Measurements from ENCODE around the gene GOLGA8H.
"Not testable (repeated sequence)": the region's sequence is repeated elsewhere in the genome, so short reads cannot be mapped to it uniquely, and the experiment has no call there.

DNA sequence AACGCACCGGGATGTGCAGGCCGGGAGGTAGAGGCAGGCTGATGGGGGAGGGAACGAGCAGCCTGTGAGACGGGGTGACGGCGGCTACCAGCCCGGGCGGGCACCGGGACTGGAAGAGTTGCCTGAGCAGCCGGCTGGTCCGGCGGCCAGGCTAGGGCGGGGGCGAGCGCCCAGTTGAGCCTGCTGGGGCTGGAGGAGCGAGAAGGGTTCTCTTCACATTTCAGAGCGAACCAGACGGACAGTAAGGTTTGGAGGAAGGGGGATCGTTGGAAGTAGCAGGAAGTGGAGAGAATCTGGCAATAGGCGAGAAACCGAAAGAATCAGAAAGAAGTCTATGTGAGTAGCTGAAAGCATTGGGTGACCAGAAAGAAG is 22.4 kb downstream of the GOLGA8H start:
- TF ChIP-seq POLR2AphosphoS5 (IDR thresholded peaks at IDR 0.05; ENCODE audit: insufficient read depth in 1 of 2, low read depth in 1 of 2); POLR2A (IDR thresholded peaks at IDR 0.05): not testable (repeated sequence)
- TF ChIP-seq, protein P1, sequence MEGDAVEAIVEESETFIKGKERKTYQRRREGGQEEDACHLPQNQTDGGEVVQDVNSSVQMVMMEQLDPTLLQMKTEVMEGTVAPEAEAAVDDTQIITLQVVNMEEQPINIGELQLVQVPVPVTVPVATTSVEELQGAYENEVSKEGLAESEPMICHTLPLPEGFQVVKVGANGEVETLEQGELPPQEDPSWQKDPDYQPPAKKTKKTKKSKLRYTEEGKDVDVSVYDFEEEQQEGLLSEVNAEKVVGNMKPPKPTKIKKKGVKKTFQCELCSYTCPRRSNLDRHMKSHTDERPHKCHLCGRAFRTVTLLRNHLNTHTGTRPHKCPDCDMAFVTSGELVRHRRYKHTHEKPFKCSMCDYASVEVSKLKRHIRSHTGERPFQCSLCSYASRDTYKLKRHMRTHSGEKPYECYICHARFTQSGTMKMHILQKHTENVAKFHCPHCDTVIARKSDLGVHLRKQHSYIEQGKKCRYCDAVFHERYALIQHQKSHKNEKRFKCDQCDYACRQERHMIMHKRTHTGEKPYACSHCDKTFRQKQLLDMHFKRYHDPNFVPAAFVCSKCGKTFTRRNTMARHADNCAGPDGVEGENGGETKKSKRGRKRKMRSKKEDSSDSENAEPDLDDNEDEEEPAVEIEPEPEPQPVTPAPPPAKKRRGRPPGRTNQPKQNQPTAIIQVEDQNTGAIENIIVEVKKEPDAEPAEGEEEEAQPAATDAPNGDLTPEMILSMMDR (IDR thresholded peaks at IDR 0.05): not testable (repeated sequence)
